GM21528 (cell line): ENCODE measurements around the gene PIP5KL1.

ENCODE experiments used
- ATAC-seq: cut with Tn5 transposase; IDR thresholded peaks from one replicate; pipeline ENCODE4 v1.9.1; 2021; ENCODE audit warnings: mild to moderate bottlenecking, moderate library complexity; ENCODE audit not compliant: unreplicated experiment, low FRiP score

Gene PIP5KL1

DNA sequence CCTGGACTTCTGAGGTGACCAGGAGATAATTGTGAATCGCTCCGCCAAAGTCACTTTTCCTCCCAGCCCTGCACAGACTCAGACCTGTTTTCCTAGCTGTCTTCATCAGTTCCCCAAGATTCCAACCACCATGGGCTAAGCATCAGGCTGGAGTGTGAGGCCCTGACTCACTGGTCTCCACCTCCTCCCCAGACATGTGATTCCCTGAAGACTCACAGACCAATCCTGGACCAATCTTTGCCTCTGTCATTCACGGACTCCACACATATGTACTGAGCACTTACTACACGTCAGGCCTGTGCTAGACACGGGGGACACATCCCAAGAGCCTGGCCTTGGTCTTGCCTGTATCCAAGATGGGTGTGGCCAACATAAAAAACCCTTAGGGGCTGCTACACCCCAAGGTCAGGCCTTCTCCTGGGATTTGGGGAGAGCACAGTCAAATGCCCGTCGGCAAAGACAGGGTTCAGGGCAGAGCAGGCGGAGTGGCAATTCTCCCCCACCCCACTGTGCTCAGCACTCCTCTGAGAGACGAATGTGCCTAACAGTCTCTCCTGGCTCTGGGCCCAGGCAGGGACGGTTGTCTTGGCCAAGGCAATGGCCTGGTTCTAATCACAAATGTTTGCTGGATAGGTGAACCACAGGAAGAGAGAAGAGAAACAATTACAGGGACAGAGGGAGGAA, 38.3 kb upstream of the PIP5KL1 start:
- ATAC-seq, result no peak

DNA sequence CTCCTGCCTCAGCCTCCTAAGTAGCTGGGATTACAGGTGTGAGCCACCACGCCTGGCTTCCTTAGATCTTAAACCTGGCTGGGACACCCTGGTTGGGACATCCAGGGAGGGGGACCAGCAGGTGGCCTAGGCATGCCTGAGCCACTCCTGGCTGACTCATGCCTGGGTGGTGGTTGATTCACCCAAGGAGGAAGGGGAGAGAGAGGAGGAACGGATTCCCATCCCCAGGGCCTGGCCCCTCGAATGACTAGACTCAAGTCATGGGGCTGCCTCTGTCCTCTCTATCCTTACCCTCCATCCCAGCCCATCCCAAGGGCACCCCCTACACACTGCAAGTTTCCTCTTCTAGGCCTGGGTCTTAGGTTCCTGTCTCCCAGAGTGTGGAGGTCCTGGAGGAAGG, 37.5 kb upstream of the PIP5KL1 start:
- no peak for ATAC-seq

DNA sequence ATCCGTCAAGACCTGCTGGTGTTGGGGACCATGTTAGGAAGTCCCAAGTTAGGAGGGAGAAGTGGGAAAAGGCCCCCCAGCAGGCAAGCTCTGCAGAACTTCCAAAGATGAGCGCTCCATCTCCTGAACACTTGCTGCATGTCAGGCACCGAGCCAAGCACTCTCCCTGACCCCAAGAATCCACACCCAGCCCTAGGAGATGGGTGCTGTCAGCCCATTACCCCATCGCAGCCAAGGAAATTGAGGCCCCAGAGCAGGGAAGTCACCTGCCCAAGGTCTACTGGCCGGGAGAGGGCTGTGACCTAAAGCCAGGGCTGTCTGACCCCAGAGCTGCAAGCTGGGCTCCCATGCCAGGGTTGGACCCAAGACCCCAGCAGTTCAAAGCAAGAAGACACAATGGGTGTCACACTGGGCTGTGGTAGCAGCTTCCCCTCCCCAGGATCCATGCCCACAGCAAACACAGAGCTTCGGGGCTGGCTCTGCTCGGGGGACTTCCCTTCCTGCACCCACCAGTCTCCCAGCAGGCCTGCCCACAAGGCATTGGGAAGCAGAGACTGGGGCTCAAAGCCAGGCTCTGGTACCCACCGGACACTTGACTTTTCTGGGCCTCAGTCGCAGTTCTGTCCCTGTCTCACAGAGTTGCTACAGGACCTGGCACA, 36.7 kb upstream of the PIP5KL1 start:
- ATAC-seq, result no peak

DNA sequence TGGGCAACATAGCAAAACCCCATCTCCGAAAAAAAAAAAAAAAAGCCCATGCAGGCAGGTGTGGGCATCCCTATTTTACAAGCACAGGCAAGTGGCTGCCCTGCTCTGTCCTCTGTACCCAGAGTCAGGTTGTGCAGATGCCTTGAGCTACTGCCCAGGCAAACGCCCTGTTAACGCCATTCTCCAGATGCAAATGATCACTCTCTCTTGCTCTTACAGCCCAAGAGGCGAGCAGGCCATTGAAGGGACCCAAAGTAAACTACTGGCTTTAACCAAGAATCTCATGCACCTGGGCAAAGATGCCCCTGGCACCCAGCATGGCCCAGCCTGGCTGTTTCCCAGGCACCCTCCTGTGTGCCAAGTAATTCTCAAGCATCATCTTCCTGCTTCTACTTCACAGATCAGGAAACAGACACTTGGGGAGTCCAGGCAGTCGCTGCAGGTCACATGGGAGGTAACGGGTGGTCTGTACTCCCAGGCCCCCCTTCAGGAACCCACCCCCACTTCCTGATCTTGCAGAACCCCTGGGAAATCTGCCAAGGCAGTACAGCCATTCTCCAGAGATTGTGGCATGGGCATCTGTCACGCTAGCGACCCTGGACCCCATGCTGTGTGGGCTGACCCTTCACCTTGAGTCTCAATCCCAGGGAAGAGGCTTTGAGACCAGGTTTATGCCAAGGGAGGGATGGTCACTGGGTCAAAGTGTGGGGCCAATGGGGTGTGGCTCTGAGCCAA, 36.0 kb upstream of the PIP5KL1 start:
- no peak for ATAC-seq

DNA sequence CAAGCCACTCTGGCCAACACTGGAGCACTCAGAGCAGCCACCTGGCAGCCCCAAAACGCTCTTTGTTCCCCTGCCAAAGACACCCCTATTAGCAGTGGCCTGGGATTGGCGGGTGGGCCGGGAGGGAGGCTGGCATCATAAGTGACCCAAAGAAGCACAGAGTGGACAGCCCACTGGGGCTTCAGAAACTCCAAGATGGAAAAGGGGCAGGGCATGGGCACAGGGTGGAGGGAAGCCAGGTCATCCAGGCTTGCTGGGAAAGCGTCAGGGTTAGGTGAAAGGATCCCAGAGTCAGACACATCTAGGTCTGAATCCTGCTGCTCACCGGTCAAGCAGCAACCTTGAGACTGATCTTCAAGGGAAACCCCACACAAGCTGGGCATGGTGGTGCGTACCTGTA, 35.4 kb upstream of the PIP5KL1 start:
- ATAC-seq, result no peak

DNA sequence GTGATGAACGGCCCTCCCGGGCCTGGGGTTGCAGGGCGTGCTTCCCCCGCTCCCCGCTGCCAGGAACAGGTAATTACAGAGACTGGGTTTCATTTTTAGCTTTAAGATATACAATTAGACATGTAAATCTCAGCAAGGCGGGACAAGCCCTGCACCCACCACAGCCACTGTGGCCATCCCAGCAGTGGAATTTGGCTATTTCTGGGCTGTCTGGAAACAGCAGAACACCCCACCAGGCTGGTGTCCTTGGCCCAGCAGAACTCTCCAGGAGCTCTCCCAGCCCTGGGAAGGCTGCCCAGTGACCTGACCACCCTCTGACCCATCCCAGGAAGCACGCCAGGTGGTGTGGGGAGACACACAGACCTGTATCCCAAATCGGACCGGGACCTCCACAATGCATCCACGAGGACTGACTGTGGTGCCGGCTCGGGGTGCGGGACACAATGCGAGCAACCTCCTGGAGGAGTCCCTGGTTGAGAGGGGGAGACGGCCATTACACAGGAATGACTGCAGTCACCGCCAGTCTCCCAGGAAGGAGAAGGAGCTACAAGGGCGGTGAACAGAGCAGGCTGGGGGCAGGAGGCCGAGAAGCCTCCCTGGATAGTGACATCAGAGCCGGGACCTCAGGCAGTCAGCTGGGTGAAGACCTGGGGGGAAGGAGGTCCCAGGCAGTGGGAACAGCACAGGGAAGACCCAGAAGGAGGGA, 32.9 kb upstream of the PIP5KL1 start:
- ATAC-seq, result no peak

DNA sequence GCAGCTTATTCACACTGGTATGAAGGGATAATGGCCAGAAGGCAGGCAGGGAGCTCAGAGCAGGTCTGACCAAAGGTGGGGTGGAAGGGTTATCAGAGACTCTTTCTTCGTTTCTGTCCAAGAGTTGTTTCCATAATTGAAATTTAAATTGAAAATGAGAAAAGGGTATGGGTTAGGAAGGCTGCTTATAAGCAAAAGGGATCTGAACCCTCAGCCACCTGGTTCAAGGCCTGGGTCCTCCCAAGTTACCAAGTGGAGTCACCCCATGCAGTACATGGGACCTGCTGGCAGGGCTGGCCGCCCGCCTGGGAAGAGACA, 32.4 kb upstream of the PIP5KL1 start:
- ATAC-seq, result no peak

DNA sequence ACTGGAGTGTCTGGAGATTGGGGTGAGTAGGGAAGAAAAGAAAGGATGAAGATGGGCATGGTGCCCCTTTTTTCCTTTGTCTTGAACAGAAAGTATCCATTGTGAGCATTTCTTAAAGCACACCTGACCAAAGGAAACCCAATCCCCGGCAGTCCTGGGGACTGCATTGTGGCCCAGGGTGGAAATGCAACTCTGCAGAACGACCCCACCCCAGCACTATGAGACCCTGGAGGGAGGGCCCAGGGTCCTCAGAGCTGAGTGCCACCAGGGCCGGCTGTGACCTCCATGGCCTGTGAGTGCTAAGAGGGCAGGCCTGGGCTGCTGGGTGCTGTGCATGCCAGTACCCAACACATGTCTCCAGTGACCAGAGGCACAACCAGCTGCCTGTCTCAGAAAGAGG, 31.7 kb upstream of the PIP5KL1 start:
- ATAC-seq, result no peak

DNA sequence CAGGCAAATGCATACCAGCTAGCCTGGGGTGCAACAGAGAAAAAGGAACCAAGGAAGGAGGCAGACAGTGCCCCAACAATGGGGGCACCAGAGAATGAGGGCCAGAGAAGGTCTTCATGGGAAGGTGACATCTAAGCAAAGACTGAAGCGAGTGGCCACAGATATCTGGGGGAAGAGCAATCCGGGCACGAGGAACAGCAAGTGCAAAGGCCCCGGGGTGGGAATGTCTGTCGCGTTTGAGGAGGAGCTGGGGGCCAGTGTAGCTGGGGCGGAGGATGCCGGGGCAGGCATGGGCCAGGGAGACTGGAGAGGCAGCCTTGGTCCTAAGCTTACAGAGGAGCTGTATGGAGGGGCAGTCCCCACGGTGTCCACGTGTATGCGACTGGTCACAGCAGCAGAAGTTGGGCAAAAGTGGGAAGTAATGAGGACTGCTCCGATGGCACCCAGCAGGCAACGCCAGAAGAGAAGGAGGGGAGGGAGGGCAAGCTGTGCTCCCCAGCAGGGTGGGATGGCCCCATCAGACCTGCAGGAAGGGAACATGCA, 31.1 kb upstream of the PIP5KL1 start:
- ATAC-seq, result no peak

DNA sequence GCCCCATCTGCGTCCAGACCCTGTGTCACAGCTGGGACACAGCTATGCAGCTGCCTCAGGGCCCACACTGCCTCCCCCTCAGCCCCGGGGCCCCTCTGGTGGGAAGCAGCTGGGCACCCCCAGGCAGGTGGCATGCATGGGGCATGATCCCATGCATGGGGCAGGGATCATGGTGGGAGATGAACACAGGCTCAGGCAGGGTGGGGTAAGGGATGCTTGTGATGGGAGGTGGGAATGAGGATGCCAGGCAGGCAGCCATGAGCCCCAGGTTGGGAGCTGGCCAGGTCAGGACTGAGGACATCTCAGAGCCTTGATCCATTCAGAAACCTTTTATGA, 30.5 kb upstream of the PIP5KL1 start:
- ATAC-seq, result no peak

DNA sequence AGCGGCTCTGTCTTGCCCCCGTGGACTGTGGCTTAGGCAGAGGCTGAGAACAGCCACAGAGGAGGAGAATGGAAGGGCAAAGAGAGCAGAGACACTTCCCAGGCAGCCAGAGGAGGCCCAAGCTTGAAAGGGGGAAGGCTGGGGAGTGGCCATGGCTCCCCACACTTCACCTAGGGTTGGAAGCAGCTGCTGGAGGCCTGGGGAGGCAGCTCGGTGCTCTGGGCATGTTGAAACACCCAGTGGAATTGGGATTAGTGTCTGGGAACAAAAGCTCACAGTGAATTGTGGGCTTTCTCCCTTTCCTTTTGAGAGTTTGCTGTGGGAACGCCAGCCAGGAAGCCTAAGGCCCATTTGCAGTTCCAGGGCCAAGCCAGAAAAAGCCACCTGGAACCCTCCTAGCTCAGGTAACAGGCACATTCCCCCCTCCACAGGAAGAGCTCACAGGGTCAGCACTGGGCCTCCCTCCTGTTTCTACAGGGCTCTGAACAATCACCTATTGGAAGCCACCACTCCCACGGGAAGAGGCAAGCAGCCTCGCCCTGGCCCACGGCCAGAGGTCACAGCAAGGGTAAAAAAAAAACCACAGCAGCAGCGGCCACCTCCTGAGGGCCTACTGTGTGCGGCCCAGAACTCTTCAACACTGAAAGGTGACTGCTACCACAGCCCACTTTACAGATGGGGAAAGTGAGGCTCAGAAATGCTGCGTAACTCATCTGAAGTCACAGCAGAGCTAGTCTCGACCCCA, 30.0 kb upstream of the PIP5KL1 start:
- ATAC-seq, result no peak

DNA sequence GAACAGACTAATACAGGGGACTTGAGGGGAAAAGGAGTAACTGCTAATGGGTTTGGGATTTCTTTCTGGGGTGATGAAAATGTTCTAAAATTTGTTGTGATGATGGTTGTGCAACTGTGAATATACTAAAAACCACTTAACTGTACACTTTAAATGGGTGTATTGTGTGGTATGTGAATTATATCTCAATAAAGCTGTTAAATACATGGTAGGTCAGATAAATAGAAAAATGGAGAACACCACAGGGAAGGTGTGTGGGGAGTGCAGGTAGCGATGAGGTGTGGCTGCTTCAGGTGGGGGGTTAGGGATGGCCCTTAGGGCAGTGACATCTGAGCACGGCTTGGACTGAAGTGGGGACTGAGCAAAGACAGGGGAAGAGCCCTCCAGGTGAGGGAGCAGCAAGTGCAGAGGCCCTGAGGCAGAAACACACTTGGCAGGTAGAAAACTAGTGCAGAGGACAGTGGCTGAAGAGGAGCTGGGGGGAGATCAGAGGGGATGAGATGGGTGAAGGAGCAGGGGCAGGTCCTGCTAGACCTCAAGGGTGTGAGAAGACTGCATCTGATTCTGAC, 29.3 kb upstream of the PIP5KL1 start:
- ATAC-seq, result no peak

DNA sequence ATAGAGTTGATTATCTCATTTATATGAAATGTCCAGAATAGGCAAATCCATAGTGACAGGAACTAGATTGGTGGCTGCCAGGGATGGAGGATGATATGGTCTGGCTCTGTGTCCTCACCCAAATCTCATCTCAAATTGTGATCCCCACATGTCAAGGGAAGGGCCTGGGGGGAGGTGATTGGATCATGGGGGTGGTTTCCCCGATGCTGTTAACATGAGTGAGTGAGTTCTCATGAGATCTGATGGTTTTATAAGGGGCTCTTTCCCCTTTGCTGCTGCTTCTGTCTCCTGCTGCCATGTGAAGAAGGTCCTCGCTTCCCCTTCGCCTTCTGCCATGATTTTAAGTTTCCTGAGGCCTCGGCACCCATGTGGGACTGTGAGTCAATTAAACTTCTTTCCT, 28.8 kb upstream of the PIP5KL1 start:
- ATAC-seq, result no peak

DNA sequence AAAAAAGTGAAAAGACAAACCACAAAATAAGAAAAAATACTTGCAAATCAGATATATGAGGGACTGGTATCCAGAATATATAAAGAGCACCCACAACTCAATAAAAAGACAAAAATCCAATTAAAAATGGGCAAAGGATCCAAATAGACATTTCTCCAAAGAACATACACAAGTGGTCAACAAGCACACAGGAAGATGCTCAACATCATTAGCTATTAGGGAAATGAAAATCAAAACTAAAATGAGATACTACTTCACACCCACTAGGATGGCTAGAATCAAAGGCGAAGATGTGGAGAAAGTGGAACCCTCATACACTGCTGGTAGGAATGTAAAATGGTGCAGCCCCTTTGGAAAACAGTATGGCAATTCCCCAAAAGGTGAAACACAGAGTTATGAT, 28.2 kb upstream of the PIP5KL1 start:
- no peak for ATAC-seq

DNA sequence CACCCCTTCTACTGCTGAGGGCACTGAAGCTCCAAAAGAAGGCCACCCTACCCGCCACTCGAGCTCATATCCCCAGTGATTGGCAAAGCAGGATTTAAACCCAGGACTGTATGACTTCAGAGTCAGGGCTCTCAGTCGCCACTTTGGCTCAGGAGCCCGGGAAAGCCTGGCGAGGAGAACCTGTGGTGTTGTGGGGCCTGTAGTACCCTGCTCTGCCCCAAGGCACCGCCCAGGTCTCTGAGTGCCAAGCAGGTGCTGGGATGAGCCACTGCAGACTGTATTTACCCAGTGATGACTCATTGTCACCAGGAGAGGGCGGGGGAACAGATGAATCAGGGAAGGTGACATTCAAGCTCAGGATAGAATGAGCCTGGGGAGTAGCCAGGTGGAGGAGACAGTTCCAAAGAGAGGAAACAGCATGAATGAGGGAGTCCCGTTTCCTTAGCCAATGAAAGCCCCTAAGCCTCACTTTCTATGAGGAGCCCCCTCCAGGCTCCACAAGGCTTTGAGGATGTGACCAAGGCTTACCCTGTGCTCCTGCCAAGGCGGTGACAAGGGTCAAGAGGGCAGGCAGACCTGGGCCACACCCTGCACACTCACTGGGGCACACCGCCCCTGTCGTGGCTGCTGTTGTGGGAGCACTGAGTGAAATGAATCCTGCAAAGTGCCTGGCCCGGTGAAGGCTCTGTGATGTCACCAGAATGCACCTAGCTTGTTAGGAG, 24.9 kb upstream of the PIP5KL1 start:
- ATAC-seq, result no peak

DNA sequence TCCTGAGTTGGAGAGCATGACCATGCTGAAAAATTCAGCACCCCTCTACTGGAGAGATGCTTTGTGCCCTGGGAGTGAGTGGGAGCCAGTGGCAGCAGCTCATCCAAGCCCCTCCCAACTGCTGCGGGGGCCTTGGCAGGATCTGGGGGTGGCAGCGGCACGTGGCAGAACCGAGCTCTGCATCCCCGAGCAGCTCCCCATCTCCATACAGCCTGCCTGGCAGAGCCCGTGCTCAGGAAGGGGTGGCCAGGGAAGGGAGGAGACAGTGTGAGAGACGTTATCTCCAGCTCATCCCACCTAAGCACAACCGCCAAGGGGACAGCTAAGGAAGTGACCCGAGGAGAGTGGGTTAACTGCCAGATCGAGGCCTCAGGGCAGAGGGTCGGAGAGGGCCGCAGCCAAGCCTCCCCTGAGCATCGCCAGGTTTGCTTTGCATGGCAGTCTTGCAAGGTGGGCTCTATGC, 24.3 kb upstream of the PIP5KL1 start:
- ATAC-seq, result no peak

DNA sequence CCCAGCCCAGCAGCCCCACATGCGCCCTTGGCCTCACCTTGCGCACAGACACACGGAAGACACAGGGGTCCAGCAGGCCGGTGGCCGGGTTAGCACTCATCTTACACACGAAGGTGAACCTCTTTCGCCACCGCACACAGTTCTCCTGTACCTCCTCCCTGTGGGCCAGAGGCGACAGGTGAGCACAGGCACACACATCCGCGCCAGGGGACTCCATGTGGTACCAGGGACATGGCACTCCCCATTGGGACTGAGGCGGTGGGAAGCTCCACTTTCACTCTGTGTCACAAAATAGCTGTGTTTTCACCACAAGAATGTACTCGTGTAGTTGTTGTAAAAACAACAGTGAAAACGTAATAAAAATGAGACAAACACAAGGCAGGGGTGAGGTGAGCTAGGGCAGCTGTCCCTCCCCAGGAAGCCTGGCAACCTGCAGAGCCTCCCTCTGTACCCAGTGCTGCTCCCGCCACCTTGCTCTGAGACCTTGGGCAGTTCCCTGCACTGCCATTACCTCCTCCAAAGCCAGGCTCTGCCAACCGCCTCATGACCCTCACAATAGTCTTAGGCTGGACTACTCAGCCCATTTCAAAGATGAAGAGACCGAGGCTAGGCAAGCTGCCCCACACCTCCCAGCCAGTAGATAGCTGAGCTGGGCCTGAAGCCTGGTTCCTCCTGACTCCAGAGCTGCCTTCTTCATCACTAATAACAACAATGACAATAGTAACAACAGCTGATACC, 23.4 kb upstream of the PIP5KL1 start:
- no peak for ATAC-seq

DNA sequence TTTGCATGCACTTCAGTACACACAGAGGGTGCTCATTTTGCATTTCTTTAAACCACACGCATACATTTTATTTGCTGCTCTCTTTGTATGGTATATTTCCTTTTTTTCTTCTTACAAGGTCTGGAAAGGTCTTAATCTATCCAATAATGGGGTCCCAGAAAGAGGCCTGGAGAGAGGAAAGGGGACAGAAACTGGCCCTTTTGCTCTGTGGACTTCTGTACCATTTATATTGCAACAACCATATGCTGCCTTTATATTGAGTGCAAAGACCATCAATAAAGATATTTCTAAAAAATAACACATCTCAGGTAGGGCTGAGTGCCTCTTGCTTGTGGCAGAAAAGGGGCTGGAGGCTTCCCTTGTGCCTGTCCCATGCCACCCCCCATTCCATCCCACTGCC, 22.6 kb upstream of the PIP5KL1 start:
- no peak for ATAC-seq
